HepG2 (cell line): ENCODE data around the gene RARRES1. TPM values are rescaled to one million over a fixed set of nuclear protein-coding genes. Genes with fewer than 3 reads are reported as not detected.

ENCODE experiments used
- ATAC-seq: fragments of 200-7000 bp; cut with Tn5 transposase; 3 replicates; pipeline ENCODE4 v1.9.1; 2020; ENCODE audit warnings: mild to moderate bottlenecking, moderate library complexity
- BruUV-seq: library from RNA; stranded (reverse); fragments of 400-500 nt; replicated peaks from 2 replicates; lab custom pipeline; 2021; lab: Mats Ljungman, UMichigan
- CTCF ChIA-PET: fragments of 300-600 bp; formaldehyde crosslinking; extraction: SDS; loops from one replicate; lab custom pipeline; 2021; ENCODE audit warnings: low total read pairs, inconsistent platforms, low intra/inter-chr PET ratio; lab: Yijun Ruan, JAX
- POLR2A ChIA-PET: fragments of 350-600 bp; sonication (Branson Sonifier 250); formaldehyde crosslinking; loops from one replicate; lab custom pipeline; 2020; ENCODE audit warnings: antibody characterized with exemption, inconsistent platforms; lab: Yijun Ruan, JAX
- DNase-seq: peaks from one replicate; pipeline ENCODE4 v3.0.0-alpha.2; 2015; ENCODE audit warnings: low spot score
- FAIRE-seq: peaks from 3 replicates; lab custom pipeline; 2011; peaks lifted over from hg19 to GRCh38; lab: Jason Lieb, UNC
- H2AFZ ChIP-seq: one replicate; pipeline ENCODE4 v1.6.1; 2011; ENCODE audit warnings: low read length, inconsistent platforms
- H3K27ac ChIP-seq: fragments of 300-600 bp; 3 replicates; pipeline ENCODE4 v1.8.0; 2011; ENCODE audit warnings: mixed run types, mild to moderate bottlenecking, mixed read lengths, low read length, inconsistent platforms; ENCODE audit not compliant: insufficient read depth; ENCODE audit errors: extremely low read length
- H3K27me3 ChIP-seq, 2 experiments: fragments of 200-600 bp in 1 of 2; 2 replicates in 1 of 2; 3 replicates in 1 of 2; pipeline versions ENCODE4 v1.6.0 to v1.8.0; 2011; ENCODE audit warnings: low read length in 2 of 2, mild to moderate bottlenecking in 2 of 2, moderate library complexity in 2 of 2, inconsistent platforms in 1 of 2; ENCODE audit not compliant: insufficient read depth in 2 of 2, control insufficient read depth in 1 of 2
- H3K36me3 ChIP-seq, 2 experiments: fragments of 200-600 bp in 1 of 2; replicated peaks in 1 of 2; 2 replicates in 1 of 2; 3 replicates in 1 of 2; pipeline versions ENCODE4 v1.5.1 to v1.8.0; 2011; ENCODE audit warnings: low read length in 2 of 2, inconsistent platforms in 1 of 2; ENCODE audit not compliant: insufficient read depth in 2 of 2, control insufficient read depth in 1 of 2
- H3K4me1 ChIP-seq: 2 replicates; pipeline ENCODE4 v1.5.1; 2012; ENCODE audit warnings: low read length, inconsistent platforms; ENCODE audit not compliant: insufficient read depth
- H3K4me2 ChIP-seq: 2 replicates; pipeline ENCODE4 v1.6.0; 2011; ENCODE audit warnings: low read depth, low read length, inconsistent platforms
- H3K4me3 ChIP-seq, 3 experiments: fragments of 200-600 bp in 1 of 3; sonication (generic), shearing (Covaris generic) in 1 of 3; replicated peaks in 1 of 3; 2 replicates each; pipeline ENCODE4 v1.5.1; 2011 to 2016; ENCODE audit warnings: low read length in 3 of 3, inconsistent platforms in 2 of 3, low read depth in 2 of 3, mild to moderate bottlenecking in 2 of 3, control low read depth in 1 of 3, mixed read lengths in 1 of 3; ENCODE audit not compliant: insufficient read depth in 1 of 3
- H3K79me2 ChIP-seq: one replicate; pipeline ENCODE4 v1.6.1; 2011; ENCODE audit warnings: low read length, inconsistent platforms; ENCODE audit not compliant: insufficient read depth
- H3K9ac ChIP-seq: 2 replicates; pipeline ENCODE4 v1.6.0; 2011; ENCODE audit warnings: mild to moderate bottlenecking, low read depth, low read length, inconsistent platforms; ENCODE audit not compliant: insufficient read depth
- H3K9me3 ChIP-seq: 2 replicates; pipeline ENCODE4 v1.5.1; 2012; ENCODE audit warnings: mild to moderate bottlenecking, low read length
- H4K20me1 ChIP-seq: 2 replicates; pipeline ENCODE4 v1.6.0; 2011; ENCODE audit warnings: inconsistent platforms, mild to moderate bottlenecking, low read length, moderate library complexity; ENCODE audit not compliant: insufficient read depth
- BRD4 ChIP-seq: sonication (generic); formaldehyde crosslinking; IDR thresholded peaks from 2 replicates; pipeline ENCODE4 v1.4.0; 2020; ENCODE audit warnings: missing genetic modification reagents
- HOXA7 ChIP-seq: sonication (generic); formaldehyde crosslinking; IDR thresholded peaks from 2 replicates; pipeline ENCODE4 v1.8.1; 2022; ENCODE audit warnings: mild to moderate bottlenecking, missing genetic modification reagents, moderate library complexity
- RBFOX2 ChIP-seq: fragments of 200-400 bp; formaldehyde crosslinking; IDR thresholded peaks from 2 replicates; pipeline ENCODE4 v1.6.1; 2017; ENCODE audit warnings: low read depth, mild to moderate bottlenecking, low read length
- RNF2 ChIP-seq: fragments of 450-650 bp; conservative IDR thresholded peaks from 2 replicates; pipeline ENCODE4 v1.6.1; 2016; ENCODE audit warnings: low read depth
- SOX5 ChIP-seq: IDR thresholded peaks from 2 replicates; pipeline ENCODE4 v1.6.1; 2016; ENCODE audit warnings: borderline replicate concordance
- USF2 ChIP-seq, 2 experiments: sonication (generic) in 1 of 2; formaldehyde crosslinking in 1 of 2; IDR thresholded peaks; 2 replicates each; pipeline versions ENCODE4 v1.5.1 to v1.6.1; 2011 to 2020; ENCODE audit warnings: borderline replicate concordance in 1 of 2, low read depth in 1 of 2, low read length in 1 of 2, mild to moderate bottlenecking in 1 of 2, missing genetic modification reagents in 1 of 2, moderate library complexity in 1 of 2
- XBP1 ChIP-seq: sonication (generic); formaldehyde crosslinking; IDR thresholded peaks from 2 replicates; pipeline ENCODE4 v1.5.0; 2020; ENCODE audit warnings: missing genetic modification reagents
- ZNF704 ChIP-seq: sonication (generic); formaldehyde crosslinking; IDR thresholded peaks from 2 replicates; pipeline ENCODE4 v1.8.1; 2023; ENCODE audit warnings: mild to moderate bottlenecking, inconsistent platforms, moderate library complexity, missing genetic modification reagents, borderline replicate concordance
- ZSCAN30 ChIP-seq: sonication (generic); formaldehyde crosslinking; IDR thresholded peaks from 2 replicates; pipeline ENCODE4 v1.5.0; 2020; ENCODE audit warnings: mild to moderate bottlenecking, missing genetic modification reagents
- WGBS: methylation state at CpG from one replicate; pipeline ENCODE4 v1.1.6; 2017; ENCODE audit warnings: low lambda C conversion rate; 5-methylcytosine and 5-hydroxymethylcytosine counted together
- in situ Hi-C: cut with HindIII; loops from 2 replicates; pipeline ENCODE4 v1.10.0; 2017; ENCODE audit warnings: low pct_unique_long_range_greater_than_20kb; ENCODE audit not compliant: extremely low pct_ligation_motif_present
- intact Hi-C: fragments of 100-400 bp; cut with micrococcal nuclease; formaldehyde crosslinking; loops from one replicate; pipeline ENCODE4 v1.10.0; 2022; ENCODE audit not compliant: unreplicated experiment
- polyA plus RNA-seq, 8 experiments: library from polyadenylated mRNA; depleted of rRNA in 3 of 8; stranded (reverse) in 7 of 8; unstranded in 1 of 8; fragments of >200 nt; fragmentation: Illumina TruSeq in 4 of 8; extraction: Trizol in 4 of 8; gene quantifications; 2 replicates each; pipeline versions ENCODE4 v1.2.1 to v1.2.3, GENCODE V29; 2011 to 2016; ENCODE audit warnings: low read depth in 4 of 8, missing spikeins in 1 of 8, mixed read lengths in 1 of 8; ENCODE audit not compliant: insufficient read depth in 1 of 8
- total RNA-seq, 5 experiments: library from RNA; depleted of rRNA; stranded (reverse); fragments of >200 nt; fragmentation: Illumina TruSeq; extraction: Trizol; gene quantifications; 2 replicates each; pipeline ENCODE4 v1.2.3, GENCODE V29; 2016; ENCODE audit warnings: low read depth in 1 of 5
- TF ChIP-seq, protein P1 (sequence below): sonication (generic); formaldehyde crosslinking; IDR thresholded peaks from 2 replicates; pipeline ENCODE4 v1.9.0; 2022; ENCODE audit warnings: low read depth, missing genetic modification reagents
- TF ChIP-seq, protein P2 (sequence below): sonication (generic); formaldehyde crosslinking; IDR thresholded peaks from 2 replicates; pipeline ENCODE4 v1.5.1; 2020; ENCODE audit warnings: mild to moderate bottlenecking, missing genetic modification reagents, moderate library complexity

Gene RARRES1
- total and polyA plus RNA-seq, 2 of the 13 experiments (the other 11 are each of a cell fraction or from before 2014, with no cell fraction given): not detected

- no peak for TF ChIP-seq RNF2
- no peak for TF ChIP-seq RBFOX2
- TF ChIP-seq ZNF704 (CRISPR knock-in tag): no peak
- no peak for TF ChIP-seq HOXA7 (CRISPR knock-in tag)
- TF ChIP-seq USF2 (IDR thresholded peaks at IDR 0.05; ENCODE audit: low read depth, low read length): no peak
- TF ChIP-seq USF2 (CRISPR knock-in tag; IDR thresholded peaks at IDR 0.05; ENCODE audit: borderline replicate concordance): no peak
- TF ChIP-seq, all 625 proteins: peak for 0
These were observed 1.4 kb upstream of the RARRES1 start (continued) for GRCh38 chr3:158733656-158734055.

DNA sequence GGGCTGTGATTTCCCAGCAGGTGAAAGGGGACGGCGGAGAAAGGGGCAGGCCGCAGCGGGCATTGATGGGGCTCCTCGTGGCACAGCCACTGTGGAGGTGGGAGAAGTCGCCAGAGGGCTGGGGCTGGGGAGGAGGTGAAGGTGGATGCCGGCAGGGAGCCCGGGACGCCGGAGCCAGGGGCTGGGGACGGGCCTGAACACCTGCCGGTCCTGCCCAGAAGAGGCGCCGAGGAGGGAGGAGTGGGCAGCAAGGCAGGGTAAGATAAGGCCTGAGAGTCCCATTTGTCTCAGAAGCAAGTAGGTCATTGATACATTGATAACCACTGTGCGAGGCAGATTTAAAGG lies 571 bp upstream of the RARRES1 start:
- no peak overlapping the region for H3K4me2 ChIP-seq
- CTCF ChIA-PET: no interaction called here
- H3K79me2 ChIP-seq: no peaks in the 10 kb centered on the region
- intact Hi-C loops (no loop called here), in situ Hi-C loops (no loop called here)
- WGBS: 95% methylated on average over 15 of the region's 15 CpGs
- POLR2A ChIA-PET: no interaction called here
- peaks cover 5% of the 10 kb centered on the region; the same call in 1 of the 2 replicates for H3K4me1 ChIP-seq
- no peaks in the 10 kb centered on the region for H4K20me1 ChIP-seq
- H3K27me3 ChIP-seq: no peaks in the 10 kb centered on the region
- H3K4me3 ChIP-seq: no peak overlapping the region
- peaks cover 4% of the 10 kb centered on the region; the same call in 1 of the 2 replicates for H3K9me3 ChIP-seq
- FAIRE-seq (no peak), DNase-seq (no peak), ATAC-seq (no peak)
- no peak overlapping the region for H3K9ac ChIP-seq
- BruUV-seq: no TSS peak
- H3K27ac ChIP-seq: no peak overlapping the region
- TF ChIP-seq, protein P1, sequence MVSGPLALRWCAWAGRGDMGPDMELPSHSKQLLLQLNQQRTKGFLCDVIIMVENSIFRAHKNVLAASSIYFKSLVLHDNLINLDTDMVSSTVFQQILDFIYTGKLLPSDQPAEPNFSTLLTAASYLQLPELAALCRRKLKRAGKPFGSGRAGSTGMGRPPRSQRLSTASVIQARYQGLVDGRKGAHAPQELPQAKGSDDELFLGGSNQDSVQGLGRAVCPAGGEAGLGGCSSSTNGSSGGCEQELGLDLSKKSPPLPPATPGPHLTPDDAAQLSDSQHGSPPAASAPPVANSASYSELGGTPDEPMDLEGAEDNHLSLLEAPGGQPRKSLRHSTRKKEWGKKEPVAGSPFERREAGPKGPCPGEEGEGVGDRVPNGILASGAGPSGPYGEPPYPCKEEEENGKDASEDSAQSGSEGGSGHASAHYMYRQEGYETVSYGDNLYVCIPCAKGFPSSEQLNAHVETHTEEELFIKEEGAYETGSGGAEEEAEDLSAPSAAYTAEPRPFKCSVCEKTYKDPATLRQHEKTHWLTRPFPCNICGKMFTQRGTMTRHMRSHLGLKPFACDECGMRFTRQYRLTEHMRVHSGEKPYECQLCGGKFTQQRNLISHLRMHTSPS (CRISPR knock-in tag): no peak
- TF ChIP-seq BRD4: no peak
- TF ChIP-seq, protein P2, sequence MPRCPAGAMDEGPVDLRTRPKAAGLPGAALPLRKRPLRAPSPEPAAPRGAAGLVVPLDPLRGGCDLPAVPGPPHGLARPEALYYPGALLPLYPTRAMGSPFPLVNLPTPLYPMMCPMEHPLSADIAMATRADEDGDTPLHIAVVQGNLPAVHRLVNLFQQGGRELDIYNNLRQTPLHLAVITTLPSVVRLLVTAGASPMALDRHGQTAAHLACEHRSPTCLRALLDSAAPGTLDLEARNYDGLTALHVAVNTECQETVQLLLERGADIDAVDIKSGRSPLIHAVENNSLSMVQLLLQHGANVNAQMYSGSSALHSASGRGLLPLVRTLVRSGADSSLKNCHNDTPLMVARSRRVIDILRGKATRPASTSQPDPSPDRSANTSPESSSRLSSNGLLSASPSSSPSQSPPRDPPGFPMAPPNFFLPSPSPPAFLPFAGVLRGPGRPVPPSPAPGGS (CRISPR knock-in tag): no peak
- no peak for TF ChIP-seq ZSCAN30 (CRISPR knock-in tag)
- TF ChIP-seq XBP1 (CRISPR knock-in tag): no peak
- no peak for TF ChIP-seq SOX5 (CRISPR knock-in tag)
- H2AFZ ChIP-seq: no peak overlapping the region
- H3K36me3 ChIP-seq: no peaks in the 10 kb centered on the region
